NCI-H460 (cell line): ENCODE results near the gene BRIP1. TPM values are rescaled to one million over a fixed set of nuclear protein-coding genes. Genes with fewer than 3 reads are reported as not detected.
"Not testable (repeated sequence)": the region's sequence is repeated elsewhere in the genome, so short reads cannot be mapped to it uniquely, and the experiment has no call there.

ENCODE experiments used
- DNase-seq: peaks from one replicate; pipeline ENCODE4 v3.0.0-alpha.2; 2016; ENCODE audit warnings: low read depth; ENCODE audit errors: extremely low read depth
- total RNA-seq: library from RNA; depleted of rRNA; stranded (reverse); fragments of >200 nt; shearing (Covaris generic); gene quantifications from 2 replicates; pipeline ENCODE4 v1.2.3, GENCODE V29; 2014

Gene BRIP1
- total RNA-seq, 1 experiment from 2014 or later = 4.8 TPM

DNA sequence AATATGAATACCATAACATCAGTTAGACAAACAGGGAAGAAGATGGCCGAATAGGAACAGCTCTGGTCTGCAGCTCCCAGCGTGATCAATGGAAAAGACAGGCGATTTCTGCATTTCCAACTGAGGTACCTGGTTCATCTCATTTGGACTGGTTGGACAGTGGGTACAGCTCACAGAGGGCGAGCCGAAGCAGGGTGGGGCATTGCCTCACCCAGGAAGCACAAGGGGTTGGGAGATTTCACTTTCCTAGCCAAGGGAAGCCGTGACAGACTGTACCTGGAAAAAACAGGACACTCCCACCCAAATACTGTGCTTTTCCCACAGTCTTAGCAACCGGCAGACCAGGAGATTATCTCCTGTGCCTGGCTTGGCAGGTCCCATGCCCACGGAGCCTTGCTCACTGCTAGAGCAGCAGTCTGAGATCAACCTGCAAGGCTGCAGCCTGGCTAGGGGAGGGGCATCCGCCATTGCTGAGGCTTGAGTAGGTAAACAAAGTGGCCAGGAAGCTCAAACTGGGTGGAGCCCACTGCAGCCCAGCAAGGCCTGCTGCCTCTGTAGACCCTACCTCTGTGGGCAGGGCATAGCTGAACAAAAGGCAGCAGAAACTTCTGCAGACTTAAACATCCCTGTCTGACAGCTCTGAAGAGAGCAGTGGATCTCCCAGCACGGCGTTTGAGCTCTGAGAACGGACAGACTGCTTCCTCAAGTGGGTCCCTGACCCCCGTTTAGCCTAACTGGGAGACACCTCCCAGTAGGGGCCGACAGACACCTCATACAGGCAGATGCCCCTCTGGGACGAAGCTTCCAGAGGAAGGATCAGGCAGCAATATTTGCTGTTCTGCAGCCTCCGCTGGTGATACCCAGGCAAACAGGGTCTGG is 190.1 kb downstream of the BRIP1 start:
- DNase-seq = not testable (repeated sequence)

- DNase-seq = no peak
Measured at GRCh38 chr17:61672140-61672539, 191.2 kb downstream of the BRIP1 start.

GRCh38 chr17:61670691-61671090 is 192.6 kb downstream of the BRIP1 start:
- DNase-seq = no peak

- no peak for DNase-seq
Measured at GRCh38 chr17:61669522-61669921, 193.8 kb downstream of the BRIP1 start.

- no peak for DNase-seq
Measured at GRCh38 chr17:61668486-61668885, 194.8 kb downstream of the BRIP1 start.

DNA sequence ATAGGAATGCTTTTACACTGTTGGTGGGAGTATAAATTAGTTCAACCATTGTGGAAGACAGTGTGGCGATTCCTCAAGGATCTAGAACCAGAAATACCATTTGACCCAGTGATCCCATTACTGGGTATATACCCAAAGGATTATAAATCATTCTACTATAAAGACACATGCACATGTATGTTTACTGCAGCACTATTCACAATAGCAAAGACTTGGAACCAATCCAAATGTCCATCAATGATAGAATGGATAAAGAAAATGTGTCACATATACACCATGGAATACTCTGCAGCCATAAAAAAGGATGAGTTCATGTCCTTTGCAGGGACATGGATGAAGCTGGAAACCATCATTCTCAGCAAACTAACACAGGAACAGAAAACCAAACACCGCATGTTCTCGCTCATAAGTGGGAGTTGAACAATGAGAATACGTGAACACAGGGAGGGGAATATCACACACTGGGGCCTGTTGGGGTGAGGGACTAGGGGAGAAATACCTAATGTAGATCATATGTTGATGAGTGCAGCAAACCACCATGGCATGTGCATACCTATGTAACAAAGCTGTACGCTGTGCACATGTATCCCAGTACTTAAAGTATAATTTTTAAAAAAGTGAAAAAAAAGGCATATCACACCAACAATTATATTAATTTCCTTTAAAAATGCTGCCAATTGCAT is 196.8 kb downstream of the BRIP1 start:
- DNase-seq = not testable (repeated sequence)

GRCh38 chr17:61663310-61663709 is 200.0 kb downstream of the BRIP1 start:
- DNase-seq = no peak

- DNase-seq = no peak
Measured at GRCh38 chr17:61662741-61663140, 200.6 kb downstream of the BRIP1 start.

DNA sequence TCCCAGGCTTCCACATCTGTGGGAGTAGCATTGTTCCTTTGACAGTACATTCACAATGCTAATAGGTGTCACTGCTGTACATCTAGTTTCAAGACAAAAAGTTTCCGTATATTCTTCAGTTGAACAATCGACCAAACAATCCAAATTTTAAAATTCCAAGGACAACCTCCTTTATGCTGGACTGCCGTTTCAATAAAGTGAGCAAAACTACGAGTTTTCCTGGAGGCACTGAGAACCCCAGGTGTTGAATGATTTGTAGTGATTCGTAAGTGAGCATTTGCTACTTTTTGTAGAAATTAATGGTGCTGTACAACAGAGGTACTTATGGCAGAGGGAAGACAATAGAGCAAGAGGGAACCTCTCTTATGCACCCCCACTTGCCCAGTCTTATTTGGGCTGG is 201.1 kb downstream of the BRIP1 start:
- DNase-seq = no peak

DNA sequence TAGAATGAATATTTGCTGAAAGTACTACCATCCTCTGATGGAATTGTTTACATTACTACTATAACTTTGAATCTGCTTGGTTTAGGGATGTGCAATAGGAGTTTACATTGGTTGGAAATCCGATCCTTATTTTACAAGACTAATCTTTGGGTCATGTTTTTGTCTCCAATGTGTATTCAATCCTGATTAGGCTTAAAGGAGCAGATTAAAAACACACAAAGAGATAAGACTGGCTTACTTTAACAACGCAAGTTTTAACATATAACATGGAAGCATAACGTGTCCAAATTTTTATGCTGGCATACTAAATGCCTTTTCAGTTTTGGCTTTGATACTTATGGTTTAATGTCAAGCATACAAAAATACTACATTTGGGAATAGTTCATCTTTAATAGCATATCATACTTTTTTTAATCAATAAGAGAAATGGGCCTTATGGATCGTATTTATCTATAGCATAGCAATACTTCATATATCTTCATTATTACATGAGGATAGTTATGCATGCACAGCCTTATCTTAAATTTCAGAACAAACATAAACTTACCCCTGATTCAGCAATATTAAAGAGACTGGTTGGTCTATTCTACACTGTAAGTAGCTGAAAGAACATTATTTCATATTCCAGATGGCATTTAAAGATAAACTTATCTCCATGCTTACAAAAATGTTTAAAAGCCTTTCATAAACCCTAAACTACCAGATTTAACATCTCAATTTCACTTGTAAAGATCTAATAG is 202.4 kb downstream of the BRIP1 start:
- DNase-seq = no peak

DNA sequence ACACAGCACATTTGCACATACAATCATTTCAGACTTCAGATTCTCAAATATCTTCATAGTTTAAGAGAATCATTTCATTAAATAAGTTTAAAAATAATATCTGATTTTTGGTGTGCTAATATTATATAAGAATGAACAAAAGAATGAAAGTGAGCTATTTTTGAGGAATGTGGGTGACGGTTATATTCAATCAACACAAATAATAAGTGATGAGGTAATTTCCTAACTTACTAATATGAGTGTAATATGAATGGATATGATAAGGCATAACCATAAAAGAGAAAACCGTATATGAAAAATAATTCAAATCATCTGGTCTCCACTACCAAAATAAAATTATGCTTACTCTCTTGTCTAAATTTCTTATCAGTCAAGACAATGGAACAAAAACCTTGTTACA is 203.9 kb downstream of the BRIP1 start:
- DNase-seq = no peak

- no peak for DNase-seq
Measured at GRCh38 chr17:61658183-61658582, 205.1 kb downstream of the BRIP1 start.

GRCh38 chr17:61657338-61657737 is 206.0 kb downstream of the BRIP1 start:
- no peak for DNase-seq

DNA sequence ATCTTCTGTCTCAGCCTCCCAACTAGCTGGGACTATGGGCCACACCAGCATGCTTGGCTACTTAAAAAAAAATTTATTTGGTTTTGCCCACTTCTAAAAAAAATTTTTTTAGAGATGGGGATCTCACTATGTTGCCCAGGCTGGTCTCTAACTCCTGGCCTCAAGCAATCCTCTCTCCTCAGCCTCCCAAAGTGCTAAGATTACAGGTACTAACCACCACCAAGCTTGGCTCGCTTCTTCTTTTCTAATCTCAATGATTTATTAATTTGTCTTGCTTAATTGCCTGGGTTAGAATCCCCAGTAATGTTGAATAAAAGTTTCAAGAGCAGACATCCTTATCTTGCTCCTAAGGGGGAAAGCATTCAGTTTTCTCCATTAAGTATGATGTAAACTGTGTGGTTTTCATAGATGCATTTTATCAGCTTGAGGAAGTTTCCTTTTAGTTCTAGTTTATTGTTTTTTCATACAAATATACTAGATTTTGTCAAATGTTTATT is 206.6 kb downstream of the BRIP1 start:
- no peak for DNase-seq

- DNase-seq = no peak
Measured at GRCh38 chr17:61650749-61651148, 212.6 kb downstream of the BRIP1 start.

DNA sequence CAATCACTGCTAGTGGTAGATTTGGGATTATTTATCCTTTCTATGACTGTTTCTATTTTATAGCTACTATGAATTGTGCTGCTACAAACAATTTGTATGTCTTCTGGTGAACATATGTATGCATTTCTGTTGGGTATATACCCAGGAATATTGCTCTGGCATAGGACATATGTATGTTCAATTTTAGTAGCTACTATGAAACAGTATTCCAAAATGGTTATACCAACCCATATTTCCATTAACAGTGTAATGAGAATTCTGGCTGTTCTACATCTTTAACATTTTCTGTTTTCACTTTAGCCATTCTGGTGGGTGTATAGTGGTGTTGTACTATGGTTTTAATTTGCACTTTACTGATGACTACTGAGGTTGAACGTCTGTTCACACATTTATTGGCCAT is 214.7 kb downstream of the BRIP1 start:
- no peak for DNase-seq

DNA sequence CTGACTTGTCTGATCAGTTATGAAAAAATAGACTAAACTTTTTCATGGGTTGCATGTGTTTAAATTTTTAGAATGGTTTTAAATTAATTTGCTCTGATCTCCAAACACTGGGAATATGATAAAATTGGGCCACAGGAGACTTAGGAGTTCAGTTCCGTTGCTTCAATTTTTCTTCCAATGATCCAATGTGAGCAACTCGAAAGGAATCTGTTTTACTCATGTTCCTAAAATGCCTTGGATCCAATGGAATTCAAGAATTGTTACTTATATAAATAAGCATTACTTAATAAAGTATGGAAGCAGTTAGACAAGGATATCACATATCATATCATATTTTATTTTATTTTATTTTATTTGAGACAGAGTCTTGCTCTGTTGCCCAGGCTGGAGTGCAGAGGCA is 216.3 kb downstream of the BRIP1 start:
- DNase-seq = no peak

DNA sequence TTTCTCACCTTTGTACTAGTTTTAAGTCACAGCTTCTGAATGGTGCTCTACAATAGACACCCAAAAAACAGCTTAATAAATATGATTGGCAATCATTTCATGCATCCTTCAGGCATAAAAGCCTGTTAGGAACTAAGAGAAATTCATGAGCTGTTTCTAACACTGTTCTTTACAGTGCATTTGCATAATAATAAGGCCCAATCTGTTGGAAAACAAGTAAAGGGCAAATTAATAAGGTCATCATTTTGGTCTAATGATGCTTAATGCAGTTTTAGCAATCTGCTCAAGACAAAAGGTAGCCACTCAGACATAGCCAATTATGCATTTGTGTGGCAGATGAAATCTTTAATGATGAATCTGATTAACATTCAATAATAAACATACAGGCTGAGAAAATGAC is 216.8 kb downstream of the BRIP1 start:
- no peak for DNase-seq

GRCh38 chr17:61645920-61646319 is 217.4 kb downstream of the BRIP1 start:
- DNase-seq = no peak

DNA sequence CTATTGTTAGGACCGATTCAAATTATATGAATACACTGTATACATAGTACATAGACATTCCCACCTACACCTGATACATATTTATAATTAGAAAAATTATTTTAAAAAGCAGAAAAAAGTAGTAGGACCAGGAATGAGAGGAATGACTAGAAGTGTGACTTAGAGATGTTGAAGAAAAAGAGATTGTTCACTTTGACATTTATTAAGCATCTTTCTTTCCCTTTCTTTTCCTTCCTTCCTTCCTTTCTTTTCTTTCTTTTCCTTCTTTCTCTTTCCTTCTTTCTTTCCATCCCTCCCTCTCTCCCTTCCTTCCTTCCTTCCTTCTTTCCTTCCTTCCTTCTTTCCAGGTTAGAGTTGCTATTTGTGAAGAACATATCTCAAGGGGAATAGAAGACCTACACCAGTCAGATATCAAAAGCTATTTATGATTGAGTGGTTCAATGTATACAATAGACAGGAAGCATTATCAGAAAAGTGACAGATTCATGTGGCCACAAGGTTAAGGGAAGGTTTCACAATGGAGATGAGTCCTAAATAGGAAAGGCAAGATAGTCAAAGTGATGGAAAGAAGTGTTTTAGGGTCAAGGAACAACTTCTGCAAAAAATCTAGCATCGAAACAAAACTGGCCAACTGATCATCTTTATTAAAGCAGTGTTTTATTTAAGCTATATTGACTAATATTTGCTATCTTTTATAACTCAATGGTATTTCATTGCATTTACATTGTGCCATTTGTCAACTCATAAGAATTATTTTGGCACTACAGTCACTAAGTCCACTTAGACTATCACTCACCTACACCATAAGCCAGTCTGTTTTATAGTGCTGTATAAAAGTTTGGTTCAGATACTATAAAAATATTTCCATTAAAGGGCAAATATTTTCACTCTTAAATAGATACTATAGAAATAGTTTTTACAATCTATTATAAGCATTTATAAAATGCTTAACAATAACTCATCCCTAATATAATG is 218.2 kb downstream of the BRIP1 start:
- no peak for DNase-seq
